Testis (tissue), 3 donors: Measurements from ENCODE around the gene PIGN. TPM values are rescaled to one million over a fixed set of nuclear protein-coding genes. Genes with fewer than 3 reads are reported as not detected.

Experiments used
- DNase-seq: peaks from one replicate; pipeline ENCODE4 v3.0.0-alpha.2; 2019
- H3K27ac ChIP-seq, 2 donors: fragments of 200-600 bp; sonication (generic); one replicate each; pipeline ENCODE4 v1.5.1; 2019
- H3K27me3 ChIP-seq: fragments of 200-600 bp; sonication (generic); one replicate; pipeline ENCODE4 v1.5.1; 2019
- H3K36me3 ChIP-seq: fragments of 200-600 bp; sonication (generic); one replicate; pipeline ENCODE4 v1.5.1; 2017; ENCODE audit warnings: low read depth; ENCODE audit errors: missing control alignments
- H3K4me1 ChIP-seq: fragments of 200-600 bp; sonication (generic); one replicate; pipeline ENCODE4 v1.5.1; 2019
- H3K4me3 ChIP-seq, 2 donors: fragments of 200-600 bp; sonication (generic); one replicate each; pipeline ENCODE4 v1.5.1; 2017 to 2019
- H3K9me3 ChIP-seq: fragments of 200-600 bp; sonication (generic); one replicate; pipeline ENCODE4 v1.5.1; 2017
- CTCF ChIP-seq, 3 experiments: fragments of 450-650 bp in 2 of 3; fragments of 200-600 bp in 1 of 3; sonication (generic) in 1 of 3; IDR thresholded peaks; one replicate each; pipeline ENCODE4 v1.5.1; 2016 to 2019; ENCODE audit warnings: antibody characterized with exemption in 3 of 3, mild to moderate bottlenecking in 2 of 3, moderate library complexity in 1 of 3
- POLR2A ChIP-seq: fragments of 450-650 bp; IDR thresholded peaks from one replicate; pipeline ENCODE4 v1.6.1; 2017; ENCODE audit warnings: antibody characterized with exemption, mild to moderate bottlenecking, moderate library complexity
- WGBS, 2 donors: methylation state at CpG; one replicate each; pipeline ENCODE4 v1.1.5; 2018; 5-methylcytosine and 5-hydroxymethylcytosine counted together
- intact Hi-C: fragments of 100-400 bp; cut with DNase I; formaldehyde crosslinking; loops from one replicate; pipeline ENCODE4 v1.15.1; 2023; ENCODE audit warnings: low total_unique reads
- polyA plus RNA-seq: library from polyadenylated mRNA; stranded (reverse); fragments of 350-450 nt; fragmentation: Illumina TruSeq; extraction: RNeasy Lipid Tissue Mini Kit (QIAGEN cat#74804); gene quantifications from one replicate; pipeline ENCODE4 v1.2.3, GENCODE V29; 2014; ENCODE audit warnings: low read depth, low replicate concordance; ENCODE audit not compliant: insufficient read depth
- total RNA-seq, 2 donors: library from RNA; depleted of rRNA; stranded (reverse); fragments of >200 nt; gene quantifications; one replicate each; pipeline ENCODE4 v1.2.3, GENCODE V29; 2016

PIGN gene
- total and polyA plus RNA-seq, 3 donors from 2014 or later = 28.2 to 30.6 (median 30.6) TPM

GRCh38 chr18:62081248-62081647 is 105.6 kb downstream of the PIGN start:
- Histone ChIP-seq H3K27ac (no peak overlapping the region), H3K4me1 (no peaks in the 10 kb centered on the region), H3K36me3 (no peaks in the 10 kb centered on the region), H3K4me3 (no peak overlapping the region), H3K9me3 (no peaks in the 10 kb centered on the region), H3K27me3 (no peaks in the 10 kb centered on the region)
- DNase-seq = no peak
- 98 to 100% methylated on average over 1 of the region's 1 CpG for WGBS, 2 donors
- TF ChIP-seq CTCF (IDR thresholded peaks at IDR 0.05) (no peak), POLR2A (no peak)
- intact Hi-C loops = no loop called here

DNA sequence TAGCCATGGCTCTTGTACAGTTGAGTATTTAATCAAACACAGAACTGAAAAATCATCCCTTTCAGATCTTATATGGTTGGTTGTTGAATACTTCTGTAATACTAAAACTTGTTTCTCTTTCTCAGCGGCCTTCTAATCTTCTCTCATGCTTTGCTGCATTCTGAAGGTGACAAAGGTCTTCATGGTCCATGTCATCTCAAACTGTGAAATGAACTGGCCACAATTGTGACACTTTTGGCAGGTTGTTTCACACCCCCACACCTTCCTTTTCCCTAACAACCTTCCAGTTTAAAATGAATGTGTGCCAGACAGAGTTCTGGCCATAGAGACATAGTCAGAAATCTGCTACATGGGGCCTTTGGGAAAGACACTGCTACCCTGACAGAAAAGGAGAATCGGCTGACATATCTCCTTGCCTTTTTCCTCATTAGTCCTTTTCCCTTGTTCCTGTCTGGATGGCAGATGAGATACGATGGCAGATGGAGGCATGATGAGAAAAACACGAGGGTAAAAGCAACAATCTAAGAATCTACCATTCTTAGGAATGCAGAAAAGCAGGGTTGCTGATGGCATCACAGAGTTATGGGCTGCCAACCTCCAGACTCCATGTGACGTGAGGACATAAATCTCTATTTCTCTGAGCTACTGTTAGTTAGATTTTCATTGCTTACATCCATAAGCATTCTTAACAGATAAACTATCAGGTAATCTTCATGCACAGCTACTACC is 106.5 kb downstream of the PIGN start:
- H3K27ac ChIP-seq = no peak overlapping the region
- no peaks in the 10 kb centered on the region for H3K36me3 ChIP-seq
- no peaks in the 10 kb centered on the region for H3K27me3 ChIP-seq
- no peaks in the 10 kb centered on the region for H3K9me3 ChIP-seq
- no peak overlapping the region for H3K4me3 ChIP-seq
- no peak for DNase-seq
- intact Hi-C loops = no loop called here
- no peak for TF ChIP-seq CTCF (IDR thresholded peaks at IDR 0.05)
- no peak for TF ChIP-seq POLR2A
- 70 to 75% methylated on average over 5 of the region's 5 CpGs for WGBS, 2 donors
- H3K4me1 ChIP-seq = no peaks in the 10 kb centered on the region

GRCh38 chr18:62073461-62074281 is 113.2 kb downstream of the PIGN start:
- intact Hi-C loops = no loop called here

DNA sequence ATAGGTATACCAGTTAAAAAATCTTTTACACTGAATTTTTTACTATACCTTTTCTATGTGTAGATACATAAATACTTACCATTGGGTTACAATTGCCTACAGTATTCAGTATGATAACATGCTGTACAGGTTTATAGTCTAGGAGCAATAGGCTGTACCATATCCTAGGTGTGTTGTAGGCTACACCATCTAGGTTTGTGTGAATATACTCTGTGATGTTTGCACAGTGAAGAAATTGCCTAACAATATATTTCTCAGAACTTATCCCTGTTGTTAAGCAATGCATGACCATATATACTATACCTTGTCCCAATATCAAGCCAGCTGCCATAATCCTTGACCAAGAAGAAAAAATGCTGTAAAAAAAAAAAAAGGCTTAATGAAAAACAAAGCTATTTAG is 114.5 kb downstream of the PIGN start:
- DNase-seq = no peak
- intact Hi-C loops = no loop called here
- no peaks in the 10 kb centered on the region for H3K36me3 ChIP-seq

More at GRCh38 chr18:62073461-62074281, 113.2 kb downstream of the PIGN start:
- H3K4me3 ChIP-seq = no peak overlapping the region
- no peaks in the 10 kb centered on the region for H3K9me3 ChIP-seq
- no peaks in the 10 kb centered on the region for H3K4me1 ChIP-seq
- 94 to 100% methylated on average over 2 of the region's 2 CpGs for WGBS, 2 donors
- no peaks in the 10 kb centered on the region for H3K36me3 ChIP-seq
- no peak for DNase-seq
- no peak for TF ChIP-seq CTCF (IDR thresholded peaks at IDR 0.05)
- no peak for TF ChIP-seq POLR2A
- no peak overlapping the region for H3K27ac ChIP-seq
- no peaks in the 10 kb centered on the region for H3K27me3 ChIP-seq

More for the DNA sequence above, 114.5 kb downstream of the PIGN start:
- no peaks in the 10 kb centered on the region for H3K9me3 ChIP-seq
- H3K4me3 ChIP-seq = no peak overlapping the region
- H3K27ac ChIP-seq = no peak overlapping the region
- TF ChIP-seq CTCF (IDR thresholded peaks at IDR 0.05) = no peak
- H3K4me1 ChIP-seq = no peaks in the 10 kb centered on the region
- H3K27me3 ChIP-seq = no peaks in the 10 kb centered on the region
